Colonic mucosa (tissue), 4 donors: ENCODE measurements around the gene HCCS. TPM values are rescaled to one million over a fixed set of nuclear protein-coding genes. Genes with fewer than 3 reads are reported as not detected.

ENCODE experiments used
- DNase-seq: peaks from one replicate; pipeline ENCODE4 v3.0.0-alpha.2; 2020
- H3K27ac ChIP-seq: fragments of 200-600 bp; one replicate; pipeline ENCODE4 v1.8.0; 2021
- H3K27me3 ChIP-seq: fragments of 200-600 bp; one replicate; pipeline ENCODE4 v1.8.0; 2021
- H3K36me3 ChIP-seq: fragments of 200-600 bp; one replicate; pipeline ENCODE4 v1.8.0; 2021
- H3K4me1 ChIP-seq: fragments of 200-600 bp; one replicate; pipeline ENCODE4 v1.8.0; 2021; ENCODE audit warnings: mild to moderate bottlenecking
- H3K4me3 ChIP-seq: fragments of 200-600 bp; one replicate; pipeline ENCODE4 v1.8.0; 2021
- H3K9ac ChIP-seq, 2 donors: one replicate each; pipeline ENCODE4 v1.7.0; 2013; ENCODE audit warnings: control low read depth in 2 of 2, low read depth in 2 of 2, low read length in 2 of 2
- H3K9me3 ChIP-seq: fragments of 200-600 bp; one replicate; pipeline ENCODE4 v1.8.0; 2021
- CTCF ChIP-seq: fragments of 200-600 bp; IDR thresholded peaks from one replicate; pipeline ENCODE4 v1.8.0; 2022; ENCODE audit warnings: antibody characterized with exemption, mild to moderate bottlenecking
- intact Hi-C: fragments of 100-400 bp; cut with DNase I; formaldehyde crosslinking; loops from one replicate; pipeline ENCODE4 v1.14.1; 2022
- total RNA-seq, 2 donors: library from RNA; stranded (reverse); fragmentation: NEBNext Ultra II Directional in 1 of 2; extraction: Animal tissue kit (Norgen Biotek cat#: 25700) in 1 of 2; gene quantifications; one replicate each; pipeline ENCODE4 v1.2.1, GENCODE V29; 2021
- donor health status: healthy.
- donor health status: DM: no; HTN: no; CAD: no.
- donor health status: DM: no; HTN: no; CAD: no.

Gene HCCS
- total RNA-seq, 2 donors from 2014 or later: 35.7 to 43.7 TPM

DNA sequence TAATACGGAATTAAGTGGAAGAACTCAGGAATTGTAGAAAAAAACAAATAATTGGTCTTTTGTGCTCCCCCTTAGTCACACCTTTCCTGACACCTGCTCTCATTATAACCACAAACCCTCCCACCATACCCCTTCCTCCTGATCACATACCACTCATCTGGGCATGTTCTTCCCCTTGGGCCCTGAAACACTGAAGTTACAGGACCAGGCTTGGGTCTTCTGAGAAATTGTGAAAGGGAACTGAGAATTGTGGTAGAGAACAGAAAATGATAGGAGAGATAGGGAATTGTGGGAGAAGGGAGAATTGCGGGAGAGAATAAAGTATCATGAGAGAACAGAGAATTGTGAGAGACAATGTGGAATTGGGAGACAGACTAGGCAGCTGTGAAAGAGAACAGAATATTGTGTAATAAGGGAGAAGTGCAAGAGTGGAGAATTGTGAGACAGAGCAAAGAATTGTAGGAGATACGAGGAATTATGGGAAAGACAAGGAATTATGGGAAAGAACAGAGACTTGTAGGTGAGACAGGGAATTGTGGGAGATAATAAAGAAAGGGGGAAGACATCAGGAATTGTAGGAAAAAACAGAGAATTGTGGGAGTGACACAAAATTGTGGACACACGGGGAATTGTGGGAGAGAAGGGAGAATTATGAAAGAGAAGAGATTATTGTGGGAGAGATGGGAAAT, 2.7 kb upstream of the HCCS start:
- no peaks in the 10 kb centered on the region for H3K27me3 ChIP-seq
- no peak for TF ChIP-seq CTCF
- H3K36me3 ChIP-seq: no peaks in the 10 kb centered on the region
- no peak overlapping the region for H3K4me3 ChIP-seq
- no peaks in the 10 kb centered on the region for H3K4me1 ChIP-seq
- no peaks in the 10 kb centered on the region for H3K9me3 ChIP-seq
- no peak overlapping the region for H3K9ac ChIP-seq
- DNase-seq: no peak
- intact Hi-C loops: loop anchor here (10.0 kb wide), 1 partner anchor 474 kb away; no protein-coding TSS in a partner anchor
- no peak overlapping the region for H3K27ac ChIP-seq

GRCh38 chrX:11109968-11110367, 1.2 kb upstream of the HCCS start:
- Histone ChIP-seq H3K4me1 (no peaks in the 10 kb centered on the region), H3K9me3 (no peaks in the 10 kb centered on the region), H3K4me3 (no peak overlapping the region), H3K27me3 (no peaks in the 10 kb centered on the region), H3K9ac (no peak overlapping the region), H3K27ac (no peak overlapping the region), H3K36me3 (no peaks in the 10 kb centered on the region)
- intact Hi-C loops: loop anchor here (10.0 kb wide), 1 partner anchor 475 kb away; no protein-coding TSS in a partner anchor
- TF ChIP-seq CTCF: no peak
- no peak for DNase-seq

DNA sequence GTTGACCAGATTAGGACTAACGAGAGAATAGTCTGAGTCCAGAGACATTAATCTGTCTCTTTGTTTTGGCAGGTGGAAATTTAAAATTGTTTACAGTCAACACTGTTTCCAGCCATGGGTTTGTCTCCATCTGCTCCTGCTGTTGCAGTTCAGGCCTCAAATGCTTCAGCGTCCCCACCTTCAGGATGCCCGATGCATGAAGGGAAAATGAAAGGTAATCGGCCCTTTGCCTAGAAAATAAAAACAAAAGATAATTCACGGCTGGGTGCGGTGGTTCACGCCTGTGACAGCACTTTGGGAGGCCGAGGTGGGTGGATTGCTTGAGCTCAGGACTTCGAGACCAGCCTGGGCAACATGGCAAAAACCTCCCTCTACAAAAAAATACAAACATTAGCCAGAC, 815 bp downstream of the HCCS start:
- H3K36me3 ChIP-seq: peaks cover 10% of the 10 kb centered on the region
- peak overlapping the region; percentile 71 for H3K27ac ChIP-seq
- peak overlapping the region; percentile 35 for H3K4me3 ChIP-seq
- peak overlapping the region; percentile 77 to 88 for H3K9ac ChIP-seq
- no peaks in the 10 kb centered on the region for H3K4me1 ChIP-seq
- intact Hi-C loops: no loop called here
- TF ChIP-seq CTCF: no peak
- no peaks in the 10 kb centered on the region for H3K9me3 ChIP-seq
- no peaks in the 10 kb centered on the region for H3K27me3 ChIP-seq
- peak; percentile 24 for DNase-seq

- Histone ChIP-seq H3K4me1 (no peaks in the 10 kb centered on the region), H3K36me3 (peaks cover 10% of the 10 kb centered on the region), H3K27me3 (no peaks in the 10 kb centered on the region), H3K4me3 (no peak overlapping the region), H3K9ac (peak overlapping the region in 1 of 2 donors; percentile 14), H3K27ac (peak overlapping the region; percentile 34), H3K9me3 (no peaks in the 10 kb centered on the region)
- DNase-seq: no peak
- no peak for TF ChIP-seq CTCF
- intact Hi-C loops: no loop called here
Observed at GRCh38 chrX:11113731-11114130, 2.6 kb downstream of the HCCS start.

DNA sequence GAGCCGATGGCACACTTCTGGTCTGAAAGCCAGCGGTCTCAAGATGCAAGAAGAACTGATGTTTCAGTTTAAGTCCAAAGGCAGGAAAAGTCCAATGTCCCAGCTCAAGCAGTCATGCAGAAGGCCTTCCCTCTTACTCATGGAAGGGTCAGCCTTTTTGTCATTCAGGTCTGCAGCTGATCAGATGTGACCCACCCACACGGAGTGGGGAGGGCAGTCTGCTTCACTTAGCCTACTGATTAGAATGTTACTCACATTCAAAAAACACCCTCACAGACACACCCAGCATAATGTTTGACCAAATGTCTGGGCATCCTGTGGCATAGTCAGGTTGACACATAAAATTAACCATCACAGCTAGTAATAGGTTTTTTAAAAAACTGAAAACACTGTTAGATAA, 6.6 kb downstream of the HCCS start:
- H3K27me3 ChIP-seq: no peaks in the 10 kb centered on the region
- peaks cover 10% of the 10 kb centered on the region for H3K36me3 ChIP-seq
- no peak overlapping the region for H3K4me3 ChIP-seq
- TF ChIP-seq CTCF: no peak
- H3K9me3 ChIP-seq: no peaks in the 10 kb centered on the region
- H3K4me1 ChIP-seq: no peaks in the 10 kb centered on the region
- H3K27ac ChIP-seq: no peak overlapping the region
- DNase-seq: no peak
- intact Hi-C loops: no loop called here
- H3K9ac ChIP-seq: no peak overlapping the region
